CD4-positive, alpha-beta T cell treated with Interleukin-12 subunit alpha and Interleukin-12 subunit beta, for 1 hour (primary cell): ENCODE measurements around the gene HOXA7.

Experiments used
- DNase-seq: peaks from one replicate; pipeline ENCODE4 v3.0.0-alpha.2; 2020

Gene HOXA7

GRCh38 chr7:27193335-27194001, 37.0 kb upstream of the HOXA7 start:
- no peak for DNase-seq

- DNase-seq = no peak
Measured at GRCh38 chr7:27192546-27193334, 36.3 kb upstream of the HOXA7 start.

- no peak for DNase-seq
Measured at GRCh38 chr7:27191833-27192545, 35.5 kb upstream of the HOXA7 start.

GRCh38 chr7:27191161-27191731, 34.8 kb upstream of the HOXA7 start:
- no peak for DNase-seq

GRCh38 chr7:27189997-27190748, 33.7 kb upstream of the HOXA7 start:
- DNase-seq = no peak

GRCh38 chr7:27189295-27189996, 33.0 kb upstream of the HOXA7 start:
- DNase-seq = no peak

- DNase-seq = peak; percentile 42
Measured at GRCh38 chr7:27188386-27189294, 32.2 kb upstream of the HOXA7 start.

GRCh38 chr7:27187475-27188385, 31.3 kb upstream of the HOXA7 start:
- DNase-seq = no peak

- DNase-seq = no peak
Measured at GRCh38 chr7:27186668-27187474, 30.4 kb upstream of the HOXA7 start.

GRCh38 chr7:27185854-27186667, 29.6 kb upstream of the HOXA7 start:
- DNase-seq = no peak

- DNase-seq = no peak
Measured at GRCh38 chr7:27185013-27185853, 28.8 kb upstream of the HOXA7 start, which contains the start of gene HOXA11. Gene HOXA11 (minus strand): TSS chr7:27185232. CDS start chr7:27185144, 88 bp downstream.

- no peak for DNase-seq
Measured at GRCh38 chr7:27184337-27185012, 28.0 kb upstream of the HOXA7 start.

- no peak for DNase-seq
Measured at GRCh38 chr7:27183682-27184336, 27.3 kb upstream of the HOXA7 start.

- DNase-seq = no peak
Measured at GRCh38 chr7:27182861-27183681, 26.6 kb upstream of the HOXA7 start.
